Measurements from ENCODE around the gene CLPSL1. TPM values are rescaled to one million over a fixed set of nuclear protein-coding genes. Genes with fewer than 3 reads are reported as not detected.

The CLPSL1 gene
- total and polyA plus RNA-seq, 7 donors, result not detected

DNA sequence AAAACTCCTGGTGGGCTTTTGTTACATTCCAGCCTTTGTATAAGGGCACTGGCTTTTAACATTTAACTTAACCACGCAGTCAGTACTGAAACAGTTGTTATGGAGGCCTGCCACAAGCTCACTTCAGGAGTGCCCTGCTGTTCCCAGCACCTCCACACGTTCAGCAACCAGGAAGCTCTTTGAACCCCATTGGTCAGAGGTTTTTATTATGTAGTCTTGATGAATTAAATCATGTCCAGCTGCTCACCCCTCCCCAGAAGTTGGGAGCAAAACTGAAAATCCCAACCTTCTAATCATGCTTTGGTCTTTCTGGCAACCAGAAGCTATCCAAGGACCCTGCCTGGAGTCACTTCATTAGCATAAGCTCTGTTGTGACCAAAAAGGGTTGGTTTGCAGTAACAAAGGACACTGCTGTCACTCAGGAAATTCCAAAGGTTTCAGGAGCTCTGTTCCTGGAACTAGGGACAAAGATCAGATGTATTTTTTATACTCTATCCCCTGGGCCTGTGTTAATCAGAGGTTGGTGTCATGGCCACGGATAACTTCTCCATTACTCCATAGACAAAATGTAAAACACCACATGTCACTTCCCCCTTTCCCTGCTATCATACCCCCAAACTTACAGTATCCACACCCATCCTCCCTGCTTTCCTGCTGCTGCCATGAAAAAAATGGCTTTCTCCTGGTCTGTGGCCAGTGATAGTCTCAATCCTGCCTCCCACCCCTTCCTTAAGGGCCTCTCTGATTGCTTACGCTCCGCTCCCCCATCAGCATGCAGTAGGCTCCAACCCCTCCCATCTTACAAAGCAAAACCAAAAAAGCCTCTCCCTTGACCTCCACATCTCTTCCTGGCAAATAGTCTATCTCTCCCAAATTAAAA, 40.9 kb upstream of the CLPSL1 start:
- 53 to 72% methylated on average over 5 of the region's 5 CpGs for WGBS, 2 donors
- Histone ChIP-seq H3K9me3 (no peaks in the 10 kb centered on the region), H3K36me3 (no peaks in the 10 kb centered on the region), H3K27me3 (no peaks in the 10 kb centered on the region), H3K27ac (no peak overlapping the region), H3K4me3 (no peak overlapping the region), H3K4me1 (peaks cover 0 to 18% (median 16%) of the 10 kb centered on the region in 4 donors)
- DNase-seq, result no peak
- TF ChIP-seq, protein P1, sequence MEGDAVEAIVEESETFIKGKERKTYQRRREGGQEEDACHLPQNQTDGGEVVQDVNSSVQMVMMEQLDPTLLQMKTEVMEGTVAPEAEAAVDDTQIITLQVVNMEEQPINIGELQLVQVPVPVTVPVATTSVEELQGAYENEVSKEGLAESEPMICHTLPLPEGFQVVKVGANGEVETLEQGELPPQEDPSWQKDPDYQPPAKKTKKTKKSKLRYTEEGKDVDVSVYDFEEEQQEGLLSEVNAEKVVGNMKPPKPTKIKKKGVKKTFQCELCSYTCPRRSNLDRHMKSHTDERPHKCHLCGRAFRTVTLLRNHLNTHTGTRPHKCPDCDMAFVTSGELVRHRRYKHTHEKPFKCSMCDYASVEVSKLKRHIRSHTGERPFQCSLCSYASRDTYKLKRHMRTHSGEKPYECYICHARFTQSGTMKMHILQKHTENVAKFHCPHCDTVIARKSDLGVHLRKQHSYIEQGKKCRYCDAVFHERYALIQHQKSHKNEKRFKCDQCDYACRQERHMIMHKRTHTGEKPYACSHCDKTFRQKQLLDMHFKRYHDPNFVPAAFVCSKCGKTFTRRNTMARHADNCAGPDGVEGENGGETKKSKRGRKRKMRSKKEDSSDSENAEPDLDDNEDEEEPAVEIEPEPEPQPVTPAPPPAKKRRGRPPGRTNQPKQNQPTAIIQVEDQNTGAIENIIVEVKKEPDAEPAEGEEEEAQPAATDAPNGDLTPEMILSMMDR (IDR thresholded peaks at IDR 0.05), result no peak
- TF ChIP-seq POLR2A (IDR thresholded peaks at IDR 0.05) (no peak), EP300 (IDR thresholded peaks at IDR 0.05) (no peak), POLR2AphosphoS5 (IDR thresholded peaks at IDR 0.05) (no peak)
- intact Hi-C loops (cut with DNase I), result no loop called here

DNA sequence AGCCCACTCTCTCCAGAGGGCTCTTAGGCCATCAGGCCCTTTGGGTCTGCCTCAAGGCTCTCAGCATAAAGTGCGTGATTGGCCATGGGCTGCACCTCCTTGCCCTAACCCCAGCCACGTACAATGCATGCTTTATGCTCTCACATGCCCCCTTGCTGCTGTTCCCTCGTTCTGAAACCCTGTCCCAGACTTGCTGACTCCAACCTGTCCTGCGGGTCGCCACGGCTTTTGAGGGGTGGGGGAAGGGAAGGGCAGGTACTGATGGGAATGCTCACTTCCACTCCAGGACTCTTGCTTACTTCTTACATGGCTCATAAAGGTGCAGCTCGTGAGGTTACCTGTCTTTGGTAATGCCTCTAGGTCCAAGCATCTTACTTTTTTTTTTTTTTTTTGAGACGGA, 38.0 kb upstream of the CLPSL1 start:
- 68 to 69% methylated on average over 8 of the region's 8 CpGs for WGBS, 2 donors
- no peak overlapping the region for H3K27ac ChIP-seq
- H3K36me3 ChIP-seq, result no peaks in the 10 kb centered on the region
- H3K4me3 ChIP-seq, result no peak overlapping the region
- no peaks in the 10 kb centered on the region for H3K9me3 ChIP-seq
- no peaks in the 10 kb centered on the region for H3K4me1 ChIP-seq
- DNase-seq, result no peak
- no peaks in the 10 kb centered on the region for H3K27me3 ChIP-seq
- intact Hi-C loops (cut with DNase I), result no loop called here
- TF ChIP-seq, protein P1 (IDR thresholded peaks at IDR 0.05), result no peak
- TF ChIP-seq POLR2AphosphoS5 (IDR thresholded peaks at IDR 0.05) (no peak), EP300 (IDR thresholded peaks at IDR 0.05) (no peak), POLR2A (IDR thresholded peaks at IDR 0.05) (no peak)

DNA sequence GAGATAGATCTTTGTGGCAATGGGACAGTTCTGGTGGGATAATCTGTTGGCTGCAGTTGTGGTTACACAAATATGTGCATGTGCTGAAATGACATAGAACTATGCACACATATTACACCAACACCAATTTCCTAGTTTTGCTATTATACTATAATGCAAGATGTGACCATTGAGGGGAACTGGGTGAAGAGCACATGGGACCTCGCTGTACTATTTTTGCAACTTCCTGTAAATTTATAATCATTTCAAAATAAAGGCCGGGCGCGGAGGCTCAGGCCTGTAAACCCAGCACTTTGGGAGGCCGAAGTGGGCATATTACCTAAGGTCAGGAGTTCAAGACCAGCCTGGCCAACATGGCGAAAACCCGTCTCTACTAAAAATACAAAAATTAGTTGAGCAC, 35.3 kb upstream of the CLPSL1 start:
- Histone ChIP-seq H3K4me1 (no peaks in the 10 kb centered on the region), H3K9me3 (no peaks in the 10 kb centered on the region), H3K27me3 (no peaks in the 10 kb centered on the region), H3K4me3 (no peak overlapping the region), H3K27ac (no peak overlapping the region), H3K36me3 (no peaks in the 10 kb centered on the region)
- TF ChIP-seq, protein P1 (IDR thresholded peaks at IDR 0.05), result no peak
- TF ChIP-seq EP300 (IDR thresholded peaks at IDR 0.05) (no peak), POLR2AphosphoS5 (IDR thresholded peaks at IDR 0.05) (no peak), POLR2A (IDR thresholded peaks at IDR 0.05) (no peak)
- 90 to 96% methylated on average over 7 of the region's 7 CpGs for WGBS, 2 donors
- DNase-seq, result no peak
- intact Hi-C loops (cut with DNase I), result no loop called here

DNA sequence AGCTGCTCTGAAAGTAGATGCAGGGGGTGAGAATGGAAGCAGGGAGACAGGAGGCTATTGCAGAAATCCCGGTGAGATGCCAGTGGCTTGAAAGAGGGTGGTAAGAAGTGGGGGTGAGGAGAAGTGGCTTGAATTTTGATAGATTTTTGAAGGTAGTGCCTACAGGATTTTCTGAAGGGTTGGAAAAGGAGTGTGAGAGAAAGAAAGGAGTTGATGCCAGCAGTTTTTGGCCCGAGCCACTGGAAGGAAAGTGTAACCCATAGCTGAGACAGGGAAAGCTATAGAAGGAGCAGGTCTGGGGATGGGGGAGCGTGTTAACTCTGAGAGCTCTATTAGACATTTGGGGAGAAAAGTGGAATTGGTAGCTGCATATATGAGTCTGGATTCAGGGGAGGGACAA, 34.3 kb upstream of the CLPSL1 start:
- TF ChIP-seq POLR2A (IDR thresholded peaks at IDR 0.05) (no peak), EP300 (IDR thresholded peaks at IDR 0.05) (no peak), POLR2AphosphoS5 (IDR thresholded peaks at IDR 0.05) (no peak)
- TF ChIP-seq, protein P1 (IDR thresholded peaks at IDR 0.05), result no peak
- 93 to 94% methylated on average over 3 of the region's 3 CpGs for WGBS, 2 donors
- Histone ChIP-seq H3K4me1 (no peaks in the 10 kb centered on the region), H3K27ac (no peak overlapping the region), H3K36me3 (no peaks in the 10 kb centered on the region), H3K9me3 (no peaks in the 10 kb centered on the region), H3K4me3 (no peak overlapping the region), H3K27me3 (no peaks in the 10 kb centered on the region)
- intact Hi-C loops (cut with DNase I), result no loop called here
- DNase-seq, result no peak

All from sigmoid colon (tissue), 7 donors.